Neural cell (in vitro differentiated cells): ENCODE results near the gene ODC1. TPM values are rescaled to one million over a fixed set of nuclear protein-coding genes. Genes with fewer than 3 reads are reported as not detected.

Experiments used
- H2AFZ ChIP-seq: fragments of 200-600, 300-800 bp; sonication (generic), shearing (Covaris generic); 2 replicates; pipeline ENCODE4 v1.6.0; 2014; ENCODE audit warnings: low read depth, mild to moderate bottlenecking, antibody characterized with exemption, low read length, moderate library complexity
- H3F3A ChIP-seq: fragments of 200-600 bp; shearing (Covaris generic); 2 replicates; pipeline ENCODE4 v1.6.1; 2016; ENCODE audit warnings: mild to moderate bottlenecking, moderate library complexity, mixed read lengths, antibody characterized with exemption, low read length; ENCODE audit not compliant: insufficient read depth, poor library complexity, severe bottlenecking
- H3K27ac ChIP-seq: fragments of 200-600, 300-800 bp; sonication (generic), shearing (Covaris generic); 2 replicates; pipeline ENCODE4 v1.5.1; 2014; ENCODE audit warnings: mild to moderate bottlenecking, low read length, moderate library complexity
- H3K27me3 ChIP-seq: fragments of 300-800, 200-600 bp; sonication (generic), shearing (Covaris generic); 2 replicates; pipeline ENCODE4 v1.6.0; 2014; ENCODE audit warnings: mild to moderate bottlenecking, low read depth, low read length, moderate library complexity; ENCODE audit not compliant: insufficient read depth
- H3K36me3 ChIP-seq: fragments of 300-800, 200-600 bp; sonication (generic), shearing (Covaris generic); 2 replicates; pipeline ENCODE4 v1.5.1; 2014; ENCODE audit warnings: mild to moderate bottlenecking, antibody characterized with exemption, low read length, moderate library complexity; ENCODE audit not compliant: insufficient read depth
- H3K4me2 ChIP-seq: fragments of 300-800, 200-600 bp; sonication (generic), shearing (Covaris generic); 2 replicates; pipeline ENCODE4 v1.6.0; 2014; ENCODE audit warnings: mild to moderate bottlenecking, low read length
- H3K4me3 ChIP-seq: fragments of 300-800, 200-600 bp; sonication (generic), shearing (Covaris generic); 2 replicates; pipeline ENCODE4 v1.5.1; 2014; ENCODE audit warnings: mild to moderate bottlenecking, low read length, moderate library complexity
- H3K79me2 ChIP-seq: fragments of 200-600 bp; shearing (Covaris generic); replicated peaks from 2 replicates; pipeline ENCODE4 v1.6.0; 2014; ENCODE audit warnings: mild to moderate bottlenecking, low read length, moderate library complexity; ENCODE audit not compliant: insufficient read depth
- H3K9ac ChIP-seq: fragments of 300-800, 200-600 bp; sonication (generic), shearing (Covaris generic); 2 replicates; pipeline ENCODE4 v1.6.1; 2016; ENCODE audit warnings: mild to moderate bottlenecking, low read length, mixed read lengths
- H3K9me2 ChIP-seq: fragments of 200-600 bp; shearing (Covaris generic); 2 replicates; pipeline ENCODE4 v1.6.1; 2016; ENCODE audit warnings: mild to moderate bottlenecking, low read length, mixed read lengths; ENCODE audit not compliant: insufficient read depth
- H3K9me3 ChIP-seq: fragments of 200-600, 300-800 bp; sonication (generic), shearing (Covaris generic); 2 replicates; pipeline ENCODE4 v1.6.1; 2016; ENCODE audit warnings: mild to moderate bottlenecking, mixed run types, low read length, moderate library complexity, mixed read lengths
- H4K20me1 ChIP-seq: fragments of 200-600 bp; shearing (Covaris generic); 2 replicates; pipeline ENCODE4 v1.6.1; 2016; ENCODE audit warnings: mild to moderate bottlenecking, mixed run types; ENCODE audit not compliant: insufficient read depth
- EP300 ChIP-seq: fragments of 450-650 bp; conservative IDR thresholded peaks from 2 replicates; pipeline ENCODE4 v1.6.1; 2014; ENCODE audit warnings: antibody characterized with exemption, mild to moderate bottlenecking, moderate library complexity; ENCODE audit not compliant: poor library complexity, severe bottlenecking
- EZH2 ChIP-seq: fragments of 200-600, 300-800 bp; shearing (Covaris generic), sonication (generic); IDR thresholded peaks from 2 replicates; pipeline ENCODE4 v1.6.1; 2014; ENCODE audit warnings: antibody characterized with exemption, low read length, borderline replicate concordance, mild to moderate bottlenecking; ENCODE audit not compliant: insufficient read depth, poor library complexity, severe bottlenecking
- MXI1 ChIP-seq: fragments of 450-650 bp; conservative IDR thresholded peaks from 2 replicates; pipeline ENCODE4 v1.6.1; 2014; ENCODE audit warnings: antibody characterized with exemption, mild to moderate bottlenecking; ENCODE audit not compliant: poor library complexity, severe bottlenecking
- POLR2AphosphoS5 ChIP-seq: IDR thresholded peaks from 2 replicates; pipeline ENCODE4 v1.6.1; 2012
- RAD21 ChIP-seq: fragments of 450-650 bp; conservative IDR thresholded peaks from 2 replicates; pipeline ENCODE4 v1.6.1; 2014; ENCODE audit warnings: antibody characterized with exemption, mild to moderate bottlenecking, moderate library complexity
- SMC3 ChIP-seq: fragments of 450-650 bp; conservative IDR thresholded peaks from 2 replicates; pipeline ENCODE4 v1.6.1; 2014; ENCODE audit warnings: antibody characterized with exemption, mild to moderate bottlenecking, moderate library complexity; ENCODE audit not compliant: poor library complexity
- TAF1 ChIP-seq: IDR thresholded peaks from 2 replicates; pipeline ENCODE4 v1.6.1; 2012; ENCODE audit warnings: low read depth
- polyA plus RNA-seq: library from polyadenylated mRNA; depleted of rRNA; stranded (reverse); fragments of >200 nt; gene quantifications from 2 replicates; pipeline ENCODE4 v1.2.3, GENCODE V29; 2014
- TF ChIP-seq, protein P1 (sequence below): IDR thresholded peaks from 2 replicates; pipeline ENCODE4 v1.6.1; 2012; ENCODE audit warnings: borderline replicate concordance
- TF ChIP-seq, protein P2 (sequence below): fragments of 450-650 bp; IDR thresholded peaks from 2 replicates; pipeline ENCODE4 v1.5.1; 2014; ENCODE audit warnings: antibody characterized with exemption, mild to moderate bottlenecking, moderate library complexity; ENCODE audit not compliant: poor library complexity, severe bottlenecking

The ODC1 gene
- polyA plus RNA-seq, 1 donor from 2014 or later: 1,107 TPM

DNA sequence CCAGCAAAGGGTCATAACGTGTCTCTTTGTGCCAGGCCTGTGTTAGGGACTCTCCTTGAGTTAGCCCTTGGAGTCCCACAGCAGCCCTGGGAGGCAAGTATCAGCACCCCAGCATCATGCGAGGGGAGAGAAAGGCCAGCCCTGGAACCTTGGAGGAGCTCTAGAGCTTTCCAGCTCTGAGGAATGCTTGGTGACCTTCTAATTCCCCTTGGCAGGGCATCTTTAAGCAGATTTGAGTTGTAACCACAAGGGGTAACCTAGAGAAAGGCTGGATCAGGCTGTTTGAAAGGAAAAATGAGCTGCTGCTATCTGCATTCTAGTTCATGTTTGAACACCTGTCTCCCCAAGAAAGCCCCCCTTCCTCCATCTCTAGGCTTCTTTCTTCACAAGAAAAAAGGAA is 23.8 kb upstream of the ODC1 start:
- Histone ChIP-seq H3K27me3 (no peaks in the 10 kb centered on the region), H3K27ac (no peak overlapping the region), H3K9me2 (no peaks in the 10 kb centered on the region), H3F3A (no peaks in the 10 kb centered on the region), H3K79me2 (no peaks in the 10 kb centered on the region), H4K20me1 (no peaks in the 10 kb centered on the region), H3K9me3 (no peaks in the 10 kb centered on the region), H3K4me3 (no peak overlapping the region), H2AFZ (no peak overlapping the region), H3K4me2 (no peak overlapping the region), H3K36me3 (no peaks in the 10 kb centered on the region), H3K9ac (no peak overlapping the region)
- no peak for TF ChIP-seq SMC3
- TF ChIP-seq, protein P1, sequence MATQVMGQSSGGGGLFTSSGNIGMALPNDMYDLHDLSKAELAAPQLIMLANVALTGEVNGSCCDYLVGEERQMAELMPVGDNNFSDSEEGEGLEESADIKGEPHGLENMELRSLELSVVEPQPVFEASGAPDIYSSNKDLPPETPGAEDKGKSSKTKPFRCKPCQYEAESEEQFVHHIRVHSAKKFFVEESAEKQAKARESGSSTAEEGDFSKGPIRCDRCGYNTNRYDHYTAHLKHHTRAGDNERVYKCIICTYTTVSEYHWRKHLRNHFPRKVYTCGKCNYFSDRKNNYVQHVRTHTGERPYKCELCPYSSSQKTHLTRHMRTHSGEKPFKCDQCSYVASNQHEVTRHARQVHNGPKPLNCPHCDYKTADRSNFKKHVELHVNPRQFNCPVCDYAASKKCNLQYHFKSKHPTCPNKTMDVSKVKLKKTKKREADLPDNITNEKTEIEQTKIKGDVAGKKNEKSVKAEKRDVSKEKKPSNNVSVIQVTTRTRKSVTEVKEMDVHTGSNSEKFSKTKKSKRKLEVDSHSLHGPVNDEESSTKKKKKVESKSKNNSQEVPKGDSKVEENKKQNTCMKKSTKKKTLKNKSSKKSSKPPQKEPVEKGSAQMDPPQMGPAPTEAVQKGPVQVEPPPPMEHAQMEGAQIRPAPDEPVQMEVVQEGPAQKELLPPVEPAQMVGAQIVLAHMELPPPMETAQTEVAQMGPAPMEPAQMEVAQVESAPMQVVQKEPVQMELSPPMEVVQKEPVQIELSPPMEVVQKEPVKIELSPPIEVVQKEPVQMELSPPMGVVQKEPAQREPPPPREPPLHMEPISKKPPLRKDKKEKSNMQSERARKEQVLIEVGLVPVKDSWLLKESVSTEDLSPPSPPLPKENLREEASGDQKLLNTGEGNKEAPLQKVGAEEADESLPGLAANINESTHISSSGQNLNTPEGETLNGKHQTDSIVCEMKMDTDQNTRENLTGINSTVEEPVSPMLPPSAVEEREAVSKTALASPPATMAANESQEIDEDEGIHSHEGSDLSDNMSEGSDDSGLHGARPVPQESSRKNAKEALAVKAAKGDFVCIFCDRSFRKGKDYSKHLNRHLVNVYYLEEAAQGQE: no peak
- no peak for TF ChIP-seq EZH2
- no peak for TF ChIP-seq MXI1
- TF ChIP-seq EP300: no peak
- no peak for TF ChIP-seq POLR2AphosphoS5
- no peak for TF ChIP-seq RAD21
- TF ChIP-seq, protein P2, sequence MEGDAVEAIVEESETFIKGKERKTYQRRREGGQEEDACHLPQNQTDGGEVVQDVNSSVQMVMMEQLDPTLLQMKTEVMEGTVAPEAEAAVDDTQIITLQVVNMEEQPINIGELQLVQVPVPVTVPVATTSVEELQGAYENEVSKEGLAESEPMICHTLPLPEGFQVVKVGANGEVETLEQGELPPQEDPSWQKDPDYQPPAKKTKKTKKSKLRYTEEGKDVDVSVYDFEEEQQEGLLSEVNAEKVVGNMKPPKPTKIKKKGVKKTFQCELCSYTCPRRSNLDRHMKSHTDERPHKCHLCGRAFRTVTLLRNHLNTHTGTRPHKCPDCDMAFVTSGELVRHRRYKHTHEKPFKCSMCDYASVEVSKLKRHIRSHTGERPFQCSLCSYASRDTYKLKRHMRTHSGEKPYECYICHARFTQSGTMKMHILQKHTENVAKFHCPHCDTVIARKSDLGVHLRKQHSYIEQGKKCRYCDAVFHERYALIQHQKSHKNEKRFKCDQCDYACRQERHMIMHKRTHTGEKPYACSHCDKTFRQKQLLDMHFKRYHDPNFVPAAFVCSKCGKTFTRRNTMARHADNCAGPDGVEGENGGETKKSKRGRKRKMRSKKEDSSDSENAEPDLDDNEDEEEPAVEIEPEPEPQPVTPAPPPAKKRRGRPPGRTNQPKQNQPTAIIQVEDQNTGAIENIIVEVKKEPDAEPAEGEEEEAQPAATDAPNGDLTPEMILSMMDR: no peak

DNA sequence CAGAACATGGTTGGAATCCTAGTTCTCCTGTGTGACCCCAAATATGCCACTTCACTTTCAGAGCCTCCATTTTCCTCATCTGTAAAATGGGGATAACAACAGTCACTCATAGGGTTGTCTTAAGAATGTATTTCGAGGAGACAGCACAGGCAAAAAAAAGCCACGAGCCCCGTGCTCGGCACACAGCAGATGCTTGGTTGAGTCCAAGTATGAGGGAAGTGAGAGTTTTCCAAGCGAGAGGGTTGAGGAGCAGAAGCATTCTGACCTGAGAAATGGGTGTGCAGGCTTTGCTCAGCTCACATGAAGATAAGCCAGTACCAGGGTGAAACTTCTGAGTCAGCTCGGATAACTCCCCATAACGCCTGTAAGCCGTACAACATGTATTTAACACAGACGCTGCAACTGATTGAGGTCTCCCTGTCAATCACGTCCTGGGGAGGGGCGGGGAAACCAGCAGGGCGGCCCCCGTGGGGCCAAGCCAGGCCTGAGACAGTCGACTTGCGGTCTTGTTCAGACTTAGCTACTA is 23.0 kb upstream of the ODC1 start:
- H3K27me3 ChIP-seq: no peaks in the 10 kb centered on the region
- no peak overlapping the region for H3K27ac ChIP-seq
- H4K20me1 ChIP-seq: no peaks in the 10 kb centered on the region
- H3K9me3 ChIP-seq: no peaks in the 10 kb centered on the region
- no peak overlapping the region for H2AFZ ChIP-seq
- no peak overlapping the region for H3K4me2 ChIP-seq
- no peaks in the 10 kb centered on the region for H3K79me2 ChIP-seq
- no peaks in the 10 kb centered on the region for H3K36me3 ChIP-seq
- no peak overlapping the region for H3K4me3 ChIP-seq
- H3K9me2 ChIP-seq: no peaks in the 10 kb centered on the region
- H3F3A ChIP-seq: no peaks in the 10 kb centered on the region
- no peak overlapping the region for H3K9ac ChIP-seq
- TF ChIP-seq EP300 (no peak), SMC3 (no peak), MXI1 (no peak), RAD21 (no peak), TAF1 (no peak), POLR2AphosphoS5 (no peak), EZH2 (no peak)
- TF ChIP-seq, protein P2: no peak
- TF ChIP-seq, protein P1: no peak
